HG02885 (cell line): Measurements from ENCODE around the gene CPT2.

Experiments
- ATAC-seq: cut with Tn5 transposase; IDR thresholded peaks from one replicate; pipeline ENCODE4 v1.9.1; 2021; ENCODE audit warnings: mild to moderate bottlenecking; ENCODE audit not compliant: unreplicated experiment, poor library complexity

CPT2 gene

GRCh38 chr1:53258216-53258615, 61.6 kb downstream of the CPT2 start:
- no peak for ATAC-seq

- peak; percentile 55 for ATAC-seq
Observed at GRCh38 chr1:53259932-53260331, 63.3 kb downstream of the CPT2 start.

GRCh38 chr1:53260631-53261247, 64.1 kb downstream of the CPT2 start:
- ATAC-seq: no peak

- no peak for ATAC-seq
Observed at GRCh38 chr1:53262000-53262399, 65.4 kb downstream of the CPT2 start.
